ENCODE data around the gene TKTL2.

Gene TKTL2

GRCh38 chr4:163440040-163440439 lies 33.5 kb downstream of the TKTL2 start:
- DNase-seq = no peak

All from GF-D8 (cell line).